H1 (cell line): ENCODE measurements around the gene FBH1.

Source experiments
- BACH1 ChIP-seq: IDR thresholded peaks from 2 replicates; pipeline ENCODE4 v1.6.1; 2012; ENCODE audit warnings: low read length, improper control_type of control experiment
- EP300 ChIP-seq, 2 experiments: IDR thresholded peaks; 1 replicate in 1 of 2; 2 replicates in 1 of 2; pipeline ENCODE4 v1.6.1; 2011 to 2012; ENCODE audit warnings: low read depth in 2 of 2, low read length in 2 of 2, mild to moderate bottlenecking in 2 of 2, borderline replicate concordance in 1 of 2, inconsistent platforms in 1 of 2, moderate library complexity in 1 of 2
- EZH2 ChIP-seq: fragments of 200-600 bp; sonication (generic); IDR thresholded peaks from 2 replicates; pipeline ENCODE4 v1.7.1; 2012; ENCODE audit warnings: low read depth, mild to moderate bottlenecking, moderate library complexity, low read length, inconsistent platforms; ENCODE audit not compliant: severe bottlenecking
- FOSL1 ChIP-seq: IDR thresholded peaks from 2 replicates; pipeline ENCODE4 v1.6.1; 2011; ENCODE audit warnings: mild to moderate bottlenecking, low read depth, low read length, moderate library complexity; ENCODE audit not compliant: insufficient read depth
- JUND ChIP-seq: IDR thresholded peaks from 2 replicates; pipeline ENCODE4 v1.6.1; 2011; ENCODE audit warnings: mild to moderate bottlenecking, improper control_type of control experiment, low read length
- RAD21 ChIP-seq, 2 experiments: IDR thresholded peaks in 1 of 2; conservative IDR thresholded peaks in 1 of 2; 2 replicates each; pipeline ENCODE4 v1.6.1; 2011; ENCODE audit warnings: low read depth in 2 of 2, low read length in 2 of 2, improper control_type of control experiment in 1 of 2, inconsistent platforms in 1 of 2, mild to moderate bottlenecking in 1 of 2, moderate library complexity in 1 of 2
- RFX5 ChIP-seq: IDR thresholded peaks from 2 replicates; pipeline ENCODE4 v1.6.1; 2011; ENCODE audit warnings: low read depth, low read length, improper control_type of control experiment, borderline replicate concordance
- RXRA ChIP-seq: IDR thresholded peaks from 2 replicates; pipeline ENCODE4 v1.6.1; 2011; ENCODE audit warnings: low read depth, mild to moderate bottlenecking, low read length, moderate library complexity; ENCODE audit not compliant: insufficient read depth
- SP1 ChIP-seq: IDR thresholded peaks from 2 replicates; pipeline ENCODE4 v1.6.1; 2011; ENCODE audit warnings: low read depth, low read length
- TBP ChIP-seq: IDR thresholded peaks from 2 replicates; pipeline ENCODE4 v1.6.1; 2011; ENCODE audit warnings: low read depth, low read length, improper control_type of control experiment
- YY1 ChIP-seq: IDR thresholded peaks from 2 replicates; pipeline ENCODE4 v1.6.1; 2011; ENCODE audit warnings: low read depth, mild to moderate bottlenecking, low read length
- TF ChIP-seq, protein P1 (sequence below), 3 experiments: IDR thresholded peaks; 1 replicate in 2 of 3; 2 replicates in 1 of 3; pipeline versions ENCODE4 v1.5.1 to v1.6.1; 2011; ENCODE audit warnings: low read length in 3 of 3, mild to moderate bottlenecking in 3 of 3, inconsistent platforms in 2 of 3, low read depth in 1 of 3, moderate library complexity in 1 of 3; ENCODE audit not compliant: insufficient read depth in 1 of 3; ENCODE audit errors: control extremely low read depth in 1 of 3
- TF ChIP-seq, protein P2 (sequence below): IDR thresholded peaks from 2 replicates; pipeline ENCODE4 v1.6.1; 2012; ENCODE audit warnings: inconsistent platforms

DNA sequence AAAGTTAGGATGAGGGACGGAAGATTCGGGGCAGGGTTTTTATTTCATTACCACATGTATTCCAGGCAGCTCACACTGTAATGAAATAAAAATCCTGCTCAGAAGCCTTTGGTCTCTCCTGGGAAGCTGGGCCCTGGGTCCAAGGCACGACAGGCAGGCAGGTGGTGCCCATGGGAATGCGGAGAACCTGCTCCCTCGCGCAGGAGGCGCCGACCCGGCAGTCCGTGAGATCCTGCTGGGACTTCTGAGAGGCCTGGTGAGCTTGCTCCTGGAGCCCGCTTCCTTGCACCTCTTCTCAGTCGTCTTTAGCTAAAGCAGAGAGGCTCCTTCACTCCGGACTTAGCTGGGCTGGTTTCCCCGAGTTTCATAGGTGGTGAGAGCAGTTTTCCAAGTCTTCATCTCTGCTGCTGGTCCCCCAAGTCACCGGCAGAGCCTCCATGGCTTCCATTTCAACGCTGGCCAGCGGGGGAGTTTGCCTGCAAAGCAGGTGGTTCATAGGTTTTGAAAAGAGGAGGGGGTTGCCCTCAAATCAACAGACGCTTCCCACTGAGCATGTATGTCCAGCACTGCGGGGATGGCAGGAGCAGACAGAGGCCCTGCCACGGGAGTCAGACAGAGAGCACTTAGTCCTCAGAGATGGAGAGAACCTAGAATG lies 62.8 kb downstream of the FBH1 start:
- no peak for TF ChIP-seq YY1
- TF ChIP-seq, protein P1, sequence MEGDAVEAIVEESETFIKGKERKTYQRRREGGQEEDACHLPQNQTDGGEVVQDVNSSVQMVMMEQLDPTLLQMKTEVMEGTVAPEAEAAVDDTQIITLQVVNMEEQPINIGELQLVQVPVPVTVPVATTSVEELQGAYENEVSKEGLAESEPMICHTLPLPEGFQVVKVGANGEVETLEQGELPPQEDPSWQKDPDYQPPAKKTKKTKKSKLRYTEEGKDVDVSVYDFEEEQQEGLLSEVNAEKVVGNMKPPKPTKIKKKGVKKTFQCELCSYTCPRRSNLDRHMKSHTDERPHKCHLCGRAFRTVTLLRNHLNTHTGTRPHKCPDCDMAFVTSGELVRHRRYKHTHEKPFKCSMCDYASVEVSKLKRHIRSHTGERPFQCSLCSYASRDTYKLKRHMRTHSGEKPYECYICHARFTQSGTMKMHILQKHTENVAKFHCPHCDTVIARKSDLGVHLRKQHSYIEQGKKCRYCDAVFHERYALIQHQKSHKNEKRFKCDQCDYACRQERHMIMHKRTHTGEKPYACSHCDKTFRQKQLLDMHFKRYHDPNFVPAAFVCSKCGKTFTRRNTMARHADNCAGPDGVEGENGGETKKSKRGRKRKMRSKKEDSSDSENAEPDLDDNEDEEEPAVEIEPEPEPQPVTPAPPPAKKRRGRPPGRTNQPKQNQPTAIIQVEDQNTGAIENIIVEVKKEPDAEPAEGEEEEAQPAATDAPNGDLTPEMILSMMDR (IDR thresholded peaks at IDR 0.05; ENCODE audit: control extremely low read depth in 1 of 3, insufficient read depth in 1 of 3, low read depth in 1 of 3, low read length in 3 of 3), result no peak
- TF ChIP-seq EZH2, result no peak
- no peak for TF ChIP-seq RFX5
- TF ChIP-seq, protein P2, sequence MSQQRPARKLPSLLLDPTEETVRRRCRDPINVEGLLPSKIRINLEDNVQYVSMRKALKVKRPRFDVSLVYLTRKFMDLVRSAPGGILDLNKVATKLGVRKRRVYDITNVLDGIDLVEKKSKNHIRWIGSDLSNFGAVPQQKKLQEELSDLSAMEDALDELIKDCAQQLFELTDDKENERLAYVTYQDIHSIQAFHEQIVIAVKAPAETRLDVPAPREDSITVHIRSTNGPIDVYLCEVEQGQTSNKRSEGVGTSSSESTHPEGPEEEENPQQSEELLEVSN, result no peak
- TF ChIP-seq TBP, result no peak
- no peak for TF ChIP-seq JUND
- TF ChIP-seq EP300 (IDR thresholded peaks at IDR 0.05; ENCODE audit: borderline replicate concordance in 1 of 2, low read depth in 2 of 2, low read length in 2 of 2), result no peak
- no peak for TF ChIP-seq RAD21 (IDR thresholded peaks at IDR 0.05 in 1 of 2, conservative IDR thresholded peaks at IDR 0.05 in 1 of 2; ENCODE audit: low read depth in 2 of 2, low read length in 2 of 2)
- no peak for TF ChIP-seq SP1
- TF ChIP-seq BACH1, result no peak
- TF ChIP-seq RXRA, result no peak
- TF ChIP-seq FOSL1, result no peak
